OCI-LY7 (cell line): ENCODE results near the gene KDM8. TPM values are rescaled to one million over a fixed set of nuclear protein-coding genes. Genes with fewer than 3 reads are reported as not detected.

Experiments used
- BruUV-seq: library from RNA; stranded (reverse); fragments of 400-500 nt; replicated peaks from 2 replicates; lab custom pipeline; 2021; lab: Mats Ljungman, UMichigan
- CTCF ChIA-PET: fragments of 300-600 bp; sonication (Branson Sonifier 250); formaldehyde crosslinking; loops from one replicate; lab custom pipeline; 2022; ENCODE audit warnings: antibody characterized with exemption; ENCODE audit not compliant: unreplicated experiment; lab: Charles Lee
- POLR2A ChIA-PET: fragments of 300-600 bp; sonication (Branson Sonifier 250); formaldehyde crosslinking; loops from one replicate; lab custom pipeline; 2022; ENCODE audit warnings: antibody characterized with exemption; lab: Charles Lee
- DNase-seq: peaks from one replicate; pipeline ENCODE4 v3.0.0-alpha.2; 2015; ENCODE audit warnings: low spot score
- H2AFZ ChIP-seq: fragments of 200-600 bp; sonication (generic), shearing (Covaris generic); 2 replicates; pipeline ENCODE4 v1.6.1; 2014; ENCODE audit warnings: mild to moderate bottlenecking, antibody characterized with exemption, low read length, moderate library complexity
- H3K27ac ChIP-seq: fragments of 200-600 bp; sonication (generic); 2 replicates; pipeline ENCODE4 v1.5.1; 2014; ENCODE audit warnings: mixed run types, low read depth, mild to moderate bottlenecking, moderate library complexity, low read length, inconsistent platforms; ENCODE audit not compliant: poor library complexity, severe bottlenecking
- H3K36me3 ChIP-seq: fragments of 200-600 bp; sonication (generic); 2 replicates; pipeline ENCODE4 v1.6.1; 2014; ENCODE audit warnings: mild to moderate bottlenecking, antibody characterized with exemption, low read length, moderate library complexity, mixed read lengths; ENCODE audit not compliant: insufficient read depth
- H3K4me1 ChIP-seq: fragments of 200-600 bp; sonication (generic); 2 replicates; pipeline ENCODE4 v1.5.1; 2014; ENCODE audit warnings: mild to moderate bottlenecking, low read length; ENCODE audit not compliant: insufficient read depth, poor library complexity, severe bottlenecking
- H3K4me2 ChIP-seq: fragments of 200-600 bp; sonication (generic); 2 replicates; pipeline ENCODE4 v1.6.1; 2014; ENCODE audit warnings: mild to moderate bottlenecking, low read length
- H3K4me3 ChIP-seq: fragments of 200-600 bp; sonication (generic); 2 replicates; pipeline ENCODE4 v1.5.1; 2014; ENCODE audit warnings: mild to moderate bottlenecking, low read depth, low read length; ENCODE audit not compliant: poor library complexity, severe bottlenecking
- H3K79me2 ChIP-seq: fragments of 200-600 bp; sonication (generic); 2 replicates; pipeline ENCODE4 v1.6.1; 2016; ENCODE audit warnings: low read depth, mild to moderate bottlenecking, low read length, moderate library complexity, mixed read lengths; ENCODE audit not compliant: insufficient read depth
- H3K9me2 ChIP-seq: fragments of 200-600 bp; sonication (generic); 2 replicates; pipeline ENCODE4 v1.6.1; 2016; ENCODE audit warnings: mild to moderate bottlenecking, low read length, mixed read lengths; ENCODE audit not compliant: insufficient read depth
- H3K9me3 ChIP-seq: fragments of 200-600 bp; sonication (generic); 2 replicates; pipeline ENCODE4 v1.6.1; 2014; ENCODE audit warnings: mild to moderate bottlenecking, mixed run types, low read length, mixed read lengths
- H4K20me1 ChIP-seq: fragments of 200-600 bp; sonication (generic); 2 replicates; pipeline ENCODE4 v1.6.1; 2014; ENCODE audit warnings: mild to moderate bottlenecking, antibody characterized with exemption, low read length, moderate library complexity, mixed read lengths; ENCODE audit not compliant: insufficient read depth
- EZH2phosphoT487 ChIP-seq: fragments of 200-600 bp; sonication (generic); IDR thresholded peaks from 2 replicates; pipeline ENCODE4 v1.6.1; 2018; ENCODE audit warnings: low read depth, borderline replicate concordance, mild to moderate bottlenecking, mixed run types, antibody characterized with exemption, low read length, moderate library complexity, mixed read lengths
- intact Hi-C: fragments of 100-400 bp; cut with micrococcal nuclease; formaldehyde crosslinking; loops from one replicate; pipeline ENCODE4 v1.10.0; 2022; ENCODE audit not compliant: unreplicated experiment
- total RNA-seq, 2 experiments: library from RNA; depleted of rRNA in 1 of 2; stranded (reverse); fragments of >200 nt in 1 of 2; shearing (Covaris generic) in 1 of 2; gene quantifications; 2 replicates each; pipeline ENCODE4 v1.2.3, GENCODE V29; 2014 to 2022
- TF ChIP-seq, protein P1 (sequence below): fragments of 200-600 bp; sonication (generic); conservative IDR thresholded peaks from 2 replicates; pipeline ENCODE4 v1.5.1; 2014; ENCODE audit warnings: mild to moderate bottlenecking, antibody characterized with exemption, low read length, moderate library complexity, mixed read lengths

The KDM8 gene
- total RNA-seq, 2 experiments from 2014 or later: 14.2 to 14.5 TPM

DNA sequence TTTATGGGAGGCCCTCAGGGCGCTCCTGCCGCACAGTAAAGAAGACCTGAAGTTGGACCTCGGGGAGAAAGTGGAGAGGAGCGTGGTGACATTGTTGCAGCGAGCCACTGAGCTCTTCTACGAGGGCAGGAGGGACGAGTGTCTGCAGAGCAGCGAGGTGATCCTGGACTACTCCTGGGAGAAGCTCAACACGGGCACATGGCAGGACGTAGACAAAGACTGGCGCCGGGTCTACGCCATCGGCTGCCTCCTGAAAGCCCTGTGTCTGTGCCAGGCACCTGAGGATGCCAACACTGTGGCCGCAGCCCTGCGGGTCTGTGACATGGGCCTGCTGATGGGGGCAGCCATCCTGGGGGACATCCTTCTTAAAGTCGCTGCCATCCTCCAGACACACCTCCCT lies 6.8 kb downstream of the KDM8 start:
- peaks cover 20% of the 10 kb centered on the region for H3K36me3 ChIP-seq
- no TSS peak for BruUV-seq
- H3K79me2 ChIP-seq: peaks cover 2% of the 10 kb centered on the region; the same call in 1 of the 2 replicates
- H4K20me1 ChIP-seq: no peaks in the 10 kb centered on the region
- H3K4me3 ChIP-seq: no peak overlapping the region
- H3K27ac ChIP-seq: no peak overlapping the region
- CTCF ChIA-PET: no interaction called here
- H3K9me3 ChIP-seq: no peaks in the 10 kb centered on the region
- intact Hi-C loops: no loop called here
- no peak for TF ChIP-seq EZH2phosphoT487
- no peak overlapping the region for H2AFZ ChIP-seq
- no peaks in the 10 kb centered on the region for H3K9me2 ChIP-seq
- no peak for DNase-seq
- POLR2A ChIA-PET: no interaction called here
- H3K4me2 ChIP-seq: no peak overlapping the region
- H3K4me1 ChIP-seq: peaks cover 19% of the 10 kb centered on the region

DNA sequence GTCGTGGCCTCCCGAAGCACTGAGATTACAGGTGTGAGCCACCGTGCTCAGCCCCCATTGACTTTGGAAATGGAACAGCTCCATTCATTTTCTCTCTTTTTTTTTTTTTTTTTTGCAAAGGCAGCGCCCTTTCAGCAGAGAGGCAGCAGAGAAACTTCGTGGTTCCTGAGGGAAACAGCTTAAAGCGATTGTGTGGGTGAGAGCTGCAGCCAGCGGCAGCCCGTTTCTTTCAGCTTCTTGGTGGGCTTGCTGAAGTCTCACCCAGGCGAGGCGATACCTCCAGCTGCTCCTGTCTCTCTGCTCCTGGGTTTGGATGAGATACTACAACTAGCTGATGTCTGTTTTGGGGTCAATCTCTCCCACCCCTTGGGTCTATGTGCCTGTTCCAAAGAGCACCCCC lies 7.7 kb downstream of the KDM8 start:
- no peak for DNase-seq
- H3K36me3 ChIP-seq: peaks cover 28% of the 10 kb centered on the region
- H3K4me1 ChIP-seq: peaks cover 11% of the 10 kb centered on the region
- POLR2A ChIA-PET: no interaction called here
- no peaks in the 10 kb centered on the region for H3K9me2 ChIP-seq
- intact Hi-C loops: no loop called here
- no peak for TF ChIP-seq EZH2phosphoT487
- TF ChIP-seq, protein P1, sequence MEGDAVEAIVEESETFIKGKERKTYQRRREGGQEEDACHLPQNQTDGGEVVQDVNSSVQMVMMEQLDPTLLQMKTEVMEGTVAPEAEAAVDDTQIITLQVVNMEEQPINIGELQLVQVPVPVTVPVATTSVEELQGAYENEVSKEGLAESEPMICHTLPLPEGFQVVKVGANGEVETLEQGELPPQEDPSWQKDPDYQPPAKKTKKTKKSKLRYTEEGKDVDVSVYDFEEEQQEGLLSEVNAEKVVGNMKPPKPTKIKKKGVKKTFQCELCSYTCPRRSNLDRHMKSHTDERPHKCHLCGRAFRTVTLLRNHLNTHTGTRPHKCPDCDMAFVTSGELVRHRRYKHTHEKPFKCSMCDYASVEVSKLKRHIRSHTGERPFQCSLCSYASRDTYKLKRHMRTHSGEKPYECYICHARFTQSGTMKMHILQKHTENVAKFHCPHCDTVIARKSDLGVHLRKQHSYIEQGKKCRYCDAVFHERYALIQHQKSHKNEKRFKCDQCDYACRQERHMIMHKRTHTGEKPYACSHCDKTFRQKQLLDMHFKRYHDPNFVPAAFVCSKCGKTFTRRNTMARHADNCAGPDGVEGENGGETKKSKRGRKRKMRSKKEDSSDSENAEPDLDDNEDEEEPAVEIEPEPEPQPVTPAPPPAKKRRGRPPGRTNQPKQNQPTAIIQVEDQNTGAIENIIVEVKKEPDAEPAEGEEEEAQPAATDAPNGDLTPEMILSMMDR: no peak
- H3K27ac ChIP-seq: no peak overlapping the region
- no peak overlapping the region for H3K4me2 ChIP-seq
- no peak overlapping the region for H2AFZ ChIP-seq
- BruUV-seq: no TSS peak
- H3K4me3 ChIP-seq: no peak overlapping the region
- H4K20me1 ChIP-seq: no peaks in the 10 kb centered on the region
- CTCF ChIA-PET: interaction anchor here (0.6 kb wide), 1 partner anchor 12 kb away, joined by 3 read pairs; no protein-coding TSS in a partner anchor
- H3K9me3 ChIP-seq: no peaks in the 10 kb centered on the region
- H3K79me2 ChIP-seq: no peaks in the 10 kb centered on the region; the same call in 1 of the 2 replicates

DNA sequence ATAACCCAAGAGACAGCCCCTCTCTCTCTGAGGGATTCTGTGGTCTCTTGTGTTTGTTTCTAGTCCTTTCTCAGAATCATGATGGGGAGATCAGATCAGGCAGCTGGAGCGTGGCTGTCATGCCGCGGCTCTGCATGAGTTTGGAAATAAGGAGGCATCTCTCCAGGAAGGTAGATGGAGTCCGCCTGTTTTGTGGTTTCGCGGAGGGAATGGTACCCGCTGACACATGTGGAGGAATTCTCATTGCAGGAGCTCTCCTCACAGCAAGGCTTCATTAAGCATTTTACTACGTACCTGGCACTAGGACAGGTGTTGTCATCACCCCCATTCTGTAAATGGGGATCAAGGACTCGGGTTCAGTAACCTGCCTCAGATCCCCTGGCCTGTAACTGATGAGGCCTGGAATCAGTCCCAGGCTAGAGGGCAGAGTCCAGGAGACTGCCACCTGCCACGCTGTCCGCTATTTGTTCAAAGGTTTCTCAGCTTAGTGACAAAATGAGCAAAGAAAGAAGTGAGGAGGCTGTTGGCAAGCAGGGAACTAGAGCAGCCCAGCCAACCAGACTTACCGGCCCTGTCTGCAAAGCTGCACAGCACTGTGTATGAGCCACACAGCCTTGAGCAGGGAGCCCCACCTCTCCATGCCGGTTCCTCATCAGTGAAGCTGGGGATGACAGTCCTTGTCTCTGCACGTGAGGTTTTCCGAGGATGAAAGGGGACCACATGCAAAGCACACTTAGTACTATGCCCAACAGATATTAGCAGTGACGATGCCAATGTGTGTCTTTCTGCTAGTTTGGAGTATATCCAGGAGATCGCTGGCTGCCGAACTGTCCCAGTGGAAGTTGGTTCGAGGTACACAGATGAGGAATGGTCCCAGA lies 11.0 kb downstream of the KDM8 start:
- Histone ChIP-seq H3K9me3 (no peaks in the 10 kb centered on the region), H4K20me1 (no peaks in the 10 kb centered on the region), H3K4me1 (no peaks in the 10 kb centered on the region), H3K79me2 (no peaks in the 10 kb centered on the region), H3K4me2 (no peak overlapping the region), H3K4me3 (no peak overlapping the region), H3K36me3 (peaks cover 30% of the 10 kb centered on the region), H2AFZ (no peak overlapping the region), H3K27ac (no peak overlapping the region), H3K9me2 (no peaks in the 10 kb centered on the region)
- intact Hi-C loops: no loop called here
- POLR2A ChIA-PET: no interaction called here
- no peak for DNase-seq
- no peak for TF ChIP-seq EZH2phosphoT487
- TF ChIP-seq, protein P1: no peak
- CTCF ChIA-PET: no interaction called here
- BruUV-seq: no TSS peak
